Lower leg skin (tissue), 4 donors: ENCODE measurements around the gene CS. TPM values are rescaled to one million over a fixed set of nuclear protein-coding genes. Genes with fewer than 3 reads are reported as not detected.
"Not testable (repeated sequence)": the region's sequence is repeated elsewhere in the genome, so short reads cannot be mapped to it uniquely, and the experiment has no call there.

Experiments
- DNase-seq, 2 donors: peaks; one replicate each; pipeline ENCODE4 v3.0.0-alpha.2; 2019; ENCODE audit warnings: low spot score in 2 of 2
- H3K4me3 ChIP-seq: fragments of 200-600 bp; sonication (generic); 2 replicates; pipeline ENCODE4 v1.5.1; 2017; ENCODE audit warnings: mild to moderate bottlenecking, low read depth; ENCODE audit not compliant: poor library complexity, severe bottlenecking
- CTCF ChIP-seq, 3 donors: fragments of 450-650 bp; IDR thresholded peaks; one replicate each; pipeline ENCODE4 v1.5.1; 2016; ENCODE audit warnings: antibody characterized with exemption in 3 of 3, mild to moderate bottlenecking in 3 of 3, moderate library complexity in 2 of 3
- POLR2A ChIP-seq, 2 donors: fragments of 450-650 bp; IDR thresholded peaks; one replicate each; pipeline ENCODE4 v1.6.1; 2016 to 2017; ENCODE audit warnings: antibody characterized with exemption in 2 of 2, mild to moderate bottlenecking in 1 of 2, moderate library complexity in 1 of 2
- WGBS, 2 donors: methylation state at CpG; one replicate each; pipeline ENCODE4 v1.1.5; 2018; 5-methylcytosine and 5-hydroxymethylcytosine counted together
- intact Hi-C: fragments of 100-400 bp; cut with DNase I; formaldehyde crosslinking; loops from one replicate; pipeline ENCODE4 v1.15.0; 2023; ENCODE audit warnings: low total_unique reads
- total RNA-seq, 4 donors: library from RNA; depleted of rRNA; stranded (reverse); fragments of >200 nt; gene quantifications; one replicate each; pipeline ENCODE4 v1.1.0, GENCODE V29; 2016

CS gene
- total RNA-seq, 4 donors from 2014 or later = 118 to 156 (median 150) TPM

DNA sequence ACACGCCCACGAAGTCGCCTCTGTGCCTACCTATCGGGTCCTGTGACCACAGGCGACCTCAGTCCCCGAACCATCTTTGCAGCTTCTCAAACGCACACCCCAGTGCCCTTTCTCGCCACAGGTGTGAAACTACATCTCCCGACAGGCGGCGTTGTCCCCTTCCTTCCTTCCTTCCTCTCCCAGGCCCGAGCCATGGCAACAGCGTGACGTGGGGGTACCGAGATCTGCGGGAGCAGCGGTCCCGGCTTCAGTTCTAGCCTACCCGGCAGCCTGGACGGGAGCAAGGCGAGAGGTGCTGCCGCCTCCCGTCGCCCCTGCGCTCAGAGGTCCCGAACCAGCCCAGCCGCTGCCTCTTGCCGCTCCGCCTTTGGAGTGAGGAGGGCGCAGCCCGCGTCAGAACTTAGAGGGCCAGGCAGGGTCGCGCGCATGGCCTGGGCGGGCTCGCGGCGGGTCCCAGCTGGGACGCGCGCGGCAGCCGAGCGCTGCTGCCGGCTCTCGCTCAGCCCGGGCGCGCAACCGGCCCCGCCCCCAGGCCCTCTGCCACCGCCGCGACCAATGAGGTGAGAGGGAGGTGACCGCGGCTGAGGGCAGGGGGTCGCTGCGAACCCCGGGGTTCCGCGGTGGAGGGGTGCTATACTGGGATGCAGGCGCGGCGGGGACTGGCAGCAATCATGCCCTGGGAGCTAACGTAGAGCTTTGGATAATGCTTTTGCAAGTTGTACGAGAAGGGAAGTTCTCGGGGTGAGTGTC, 33.3 kb downstream of the CS start, which contains the start of gene COQ10A:
TSS of gene COQ10A (plus strand) at position 250 of the 750 bp plus-strand sequence. CDS start at position 427, 177 bp downstream.
- H3K4me3 ChIP-seq = peak within 1 kb of the TSS; percentile 62
- peak; percentile 87 to 98 for DNase-seq
- WGBS, 2 donors = 0% methylated on average over 32 to 65 of the region's 68 CpGs
- TF ChIP-seq POLR2A (IDR thresholded peaks at IDR 0.05) (no peak), CTCF (IDR thresholded peaks at IDR 0.05) (peak in 1 of 3 donors; percentile 20)
- intact Hi-C loops = no loop called here

GRCh38 chr12:56266068-56266692, 34.0 kb downstream of the CS start:
- DNase-seq, intact Hi-C loops: not testable (repeated sequence)
- 51 to 55% methylated on average over 16 of the region's 16 CpGs for WGBS, 2 donors
- peak overlapping the region; percentile 62 for H3K4me3 ChIP-seq

DNA sequence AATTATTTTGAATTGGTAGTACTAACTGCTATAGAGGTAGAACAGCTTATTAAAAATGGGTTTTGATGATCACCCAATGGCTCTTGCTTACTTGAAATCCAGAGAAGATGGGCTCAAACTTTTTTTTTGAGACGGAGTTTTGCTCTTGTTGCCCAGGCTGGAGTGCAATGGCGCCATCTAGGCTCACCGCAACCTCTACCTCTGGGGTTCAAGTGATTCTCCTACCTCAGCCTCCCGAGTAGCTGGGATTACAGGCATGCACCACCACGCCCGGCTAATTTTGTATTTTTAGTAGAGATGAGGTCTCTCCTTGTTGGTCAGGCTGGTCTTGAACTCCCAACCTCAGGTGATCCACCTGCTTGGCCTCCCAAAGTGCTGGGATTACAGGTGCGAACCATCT, 37.2 kb downstream of the CS start:
- DNase-seq, intact Hi-C loops, H3K4me3 ChIP-seq: not testable (repeated sequence)
- WGBS, 2 donors = 94 to 95% methylated on average over 7 of the region's 7 CpGs

DNA sequence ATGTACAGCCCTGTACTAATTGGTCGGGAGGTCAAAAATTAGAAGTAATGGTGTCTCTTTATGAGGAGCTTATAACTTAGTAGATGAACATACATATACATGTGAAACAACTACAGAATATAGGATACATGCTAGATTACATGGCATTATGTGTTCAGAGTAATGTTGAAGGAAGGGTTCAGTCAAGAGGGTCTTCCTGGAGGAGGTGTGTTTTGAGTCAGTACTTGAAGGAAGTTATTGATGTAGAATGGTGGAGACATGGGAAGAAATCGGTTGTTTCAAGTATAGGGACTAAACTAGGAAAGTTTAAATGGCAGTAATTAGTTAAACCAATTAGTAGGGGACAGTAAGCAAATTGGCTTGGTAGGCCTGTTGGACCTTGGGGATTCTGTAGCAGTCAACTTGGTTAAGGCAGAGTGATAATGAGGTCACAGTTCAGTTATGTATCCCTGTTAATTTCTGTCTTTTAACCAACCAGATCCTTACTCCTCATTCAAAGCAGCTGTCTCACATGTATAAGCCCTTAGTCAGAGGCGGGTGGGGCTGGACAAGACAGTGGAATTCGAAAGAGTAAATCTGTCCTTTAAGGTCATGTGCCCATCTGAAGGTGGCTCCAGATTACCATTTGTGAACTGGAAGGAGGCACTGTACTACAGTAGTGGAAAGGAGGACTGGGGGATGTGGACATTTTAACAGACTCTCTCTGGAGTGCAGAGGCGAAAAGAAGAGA, 38.5 kb downstream of the CS start:
- H3K4me3 ChIP-seq = no peak overlapping the region
- intact Hi-C loops = no loop called here
- 71 to 77% methylated on average over 5 of the region's 5 CpGs for WGBS, 2 donors
- DNase-seq = no peak
- TF ChIP-seq POLR2A (IDR thresholded peaks at IDR 0.05) (no peak), CTCF (IDR thresholded peaks at IDR 0.05) (no peak)

DNA sequence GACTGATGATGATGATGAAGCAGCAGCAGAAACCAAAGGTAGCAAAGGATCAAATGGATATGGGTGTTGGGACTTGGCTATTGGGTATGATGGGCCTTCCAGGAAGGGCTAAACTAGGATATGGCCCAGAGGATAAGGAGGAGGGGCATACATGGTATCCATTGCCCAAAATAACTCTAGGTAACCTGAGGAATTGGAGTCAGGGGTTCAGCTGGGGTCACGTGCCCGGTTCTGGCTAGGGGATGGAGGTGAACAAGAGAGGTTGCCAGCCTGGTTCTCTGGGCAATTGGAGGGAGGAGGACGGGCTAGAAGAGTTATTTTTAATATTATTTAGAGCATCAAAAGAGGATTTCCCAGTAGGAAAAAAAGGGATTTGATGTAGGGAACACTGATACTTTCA, 39.2 kb downstream of the CS start:
- DNase-seq = no peak
- intact Hi-C loops = no loop called here
- TF ChIP-seq POLR2A (IDR thresholded peaks at IDR 0.05) (no peak), CTCF (IDR thresholded peaks at IDR 0.05) (no peak)
- no peak overlapping the region for H3K4me3 ChIP-seq
- 91 to 92% methylated on average over 3 of the region's 3 CpGs for WGBS, 2 donors

GRCh38 chr12:56260380-56260779, 39.8 kb downstream of the CS start:
- intact Hi-C loops = no loop called here
- no peak for TF ChIP-seq POLR2A (IDR thresholded peaks at IDR 0.05)
- no peak for TF ChIP-seq CTCF (IDR thresholded peaks at IDR 0.05)
- 96% methylated on average over 8 of the region's 8 CpGs for WGBS, 2 donors
- no peak overlapping the region for H3K4me3 ChIP-seq
- DNase-seq = no peak
